T-helper 2 cell treated with Interferon-gamma antibody and Interleukin-4, amounts not matched to agents 100 ng/mL and 5 ng/mL, for 36 hours (primary cell): ENCODE results near the gene FBXO22. TPM values are rescaled to one million over a fixed set of nuclear protein-coding genes. Genes with fewer than 3 reads are reported as not detected.
"Not testable (repeated sequence)": the region's sequence is repeated elsewhere in the genome, so short reads cannot be mapped to it uniquely, and the experiment has no call there.

Experiments
- intact Hi-C: fragments of 100-400 bp; cut with micrococcal nuclease; formaldehyde crosslinking; loops from one replicate; pipeline ENCODE4 v1.15.1; 2023
- total RNA-seq: library from RNA; stranded (reverse); gene quantifications from 2 replicates; pipeline ENCODE4 v1.2.3, GENCODE V29; 2022

Gene FBXO22
- total RNA-seq, 1 donor from 2014 or later = 38.8 TPM

DNA sequence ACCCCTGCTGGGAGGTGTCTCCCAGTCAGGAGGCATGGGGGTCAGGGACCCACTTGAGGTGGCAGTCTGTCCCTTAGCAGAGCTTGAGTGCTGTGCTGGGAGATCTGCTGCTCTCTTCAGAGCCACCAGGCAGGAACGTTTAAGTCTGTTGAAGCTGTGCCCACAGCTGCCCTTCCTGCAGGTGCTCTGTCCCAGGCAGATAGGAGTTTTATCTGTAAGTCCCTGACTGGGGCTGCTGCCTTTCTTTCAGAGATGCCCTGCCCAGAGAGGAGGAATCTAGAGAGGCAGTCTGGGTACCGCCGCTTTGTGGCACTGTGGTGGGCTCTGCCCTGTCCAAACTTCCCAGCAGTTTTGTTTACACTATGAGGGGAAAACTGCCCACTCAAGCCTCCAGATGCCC is 73.1 kb downstream of the FBXO22 start:
- intact Hi-C loops = not testable (repeated sequence)

DNA sequence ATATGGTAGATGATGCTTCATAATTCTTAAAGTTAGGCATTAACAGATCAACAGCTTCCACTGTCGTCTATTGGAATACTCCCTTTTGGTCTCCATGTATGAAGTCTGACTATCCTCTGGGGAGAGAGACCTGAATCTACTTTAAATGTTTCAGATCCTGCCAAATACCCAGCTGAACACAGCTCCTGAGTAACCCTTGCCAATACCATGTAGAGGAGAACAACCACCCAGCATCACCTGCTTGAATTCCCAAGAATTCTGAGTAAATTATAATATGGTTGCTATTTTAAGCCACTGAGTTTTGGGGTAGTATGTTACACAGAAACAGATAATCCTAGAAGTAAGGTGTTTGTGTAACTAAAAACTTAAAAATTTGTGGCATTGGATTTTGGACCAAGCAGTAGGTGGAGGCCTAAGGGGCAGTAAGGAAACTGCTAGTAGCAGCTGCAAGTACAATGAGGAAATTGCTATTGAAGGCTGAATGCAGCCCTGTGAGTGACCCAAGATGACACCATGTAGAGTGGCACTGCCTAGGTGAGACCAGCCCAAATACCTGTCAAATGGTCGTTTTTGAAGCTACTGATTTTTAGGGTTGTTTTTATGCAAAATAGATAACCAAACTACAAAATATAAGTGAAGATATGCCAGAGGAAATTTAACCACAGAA is 77.6 kb downstream of the FBXO22 start:
- intact Hi-C loops = no loop called here

DNA sequence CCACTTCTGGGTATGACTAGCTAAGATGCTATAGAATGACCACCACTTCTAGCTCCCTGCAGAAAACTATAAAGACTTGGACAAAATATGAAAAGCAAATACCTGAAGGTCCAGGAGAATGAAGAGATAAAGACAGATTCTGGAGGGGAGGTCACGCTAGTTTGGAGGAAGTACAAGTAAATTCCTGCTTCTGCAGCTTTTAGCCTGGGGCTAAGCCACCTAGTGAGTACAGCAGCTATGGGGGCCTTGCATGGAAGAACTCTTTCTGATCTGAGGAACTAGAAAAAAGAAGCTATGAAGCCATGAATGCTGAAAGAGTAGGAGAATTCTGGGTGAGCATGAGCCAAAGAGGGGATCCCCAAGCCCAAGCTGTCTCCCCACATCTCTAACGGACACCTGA is 78.8 kb downstream of the FBXO22 start:
- intact Hi-C loops = no loop called here

DNA sequence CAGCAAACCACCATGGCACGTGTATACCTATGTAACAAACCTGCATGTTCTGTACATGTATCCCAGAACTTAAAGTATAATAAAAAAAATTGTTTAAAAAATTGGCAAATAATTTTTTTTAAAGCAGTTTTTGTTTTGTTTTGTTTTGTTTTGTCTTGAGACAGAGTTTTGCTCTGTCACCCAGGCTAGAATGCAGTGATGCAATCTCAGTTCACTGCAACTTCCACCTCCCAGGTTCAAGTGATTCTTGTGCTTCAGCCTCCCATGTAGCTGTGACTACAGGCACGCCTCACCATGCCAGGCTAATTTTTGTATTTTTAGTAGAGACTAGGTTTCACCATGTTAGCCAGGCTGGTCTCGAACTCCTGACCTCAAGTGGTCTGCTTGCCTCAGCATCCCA is 81.0 kb downstream of the FBXO22 start:
- intact Hi-C loops = not testable (repeated sequence)

DNA sequence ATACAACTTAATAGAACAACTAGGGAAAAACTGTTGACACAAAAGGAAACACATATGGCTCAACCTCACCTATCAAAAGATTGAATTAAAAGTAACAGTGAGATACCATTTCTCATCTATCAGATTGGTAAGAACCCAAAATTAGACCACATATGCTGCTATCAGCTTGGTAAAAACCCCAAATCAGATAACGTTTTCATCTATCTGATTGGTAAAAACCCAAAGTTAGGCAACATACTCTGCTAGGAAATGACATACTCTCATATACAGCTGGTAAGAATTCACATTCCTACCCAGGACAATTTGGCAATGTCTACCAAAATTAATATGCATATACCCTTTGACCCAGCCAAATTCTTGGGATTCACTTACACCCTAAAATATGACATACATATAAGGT is 82.3 kb downstream of the FBXO22 start:
- intact Hi-C loops = no loop called here

DNA sequence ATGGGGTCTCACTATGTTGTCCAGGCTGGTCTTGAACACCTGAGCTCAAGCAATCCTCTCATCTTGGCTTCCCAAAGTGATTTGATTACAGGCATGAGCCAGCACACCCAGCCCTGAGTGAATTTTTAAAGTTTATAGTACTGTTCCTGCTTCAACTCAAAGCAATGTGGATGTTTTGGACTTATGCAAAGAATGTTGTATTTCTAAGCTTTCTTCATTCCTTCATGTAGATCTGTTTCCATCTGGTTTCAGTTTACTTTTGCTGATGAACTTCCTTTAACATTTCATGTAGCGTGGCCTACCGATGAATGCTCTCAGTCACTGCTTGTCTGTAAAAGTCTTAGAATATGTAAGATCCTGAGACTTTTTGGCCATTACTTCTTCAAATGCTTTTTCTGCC is 85.4 kb downstream of the FBXO22 start:
- intact Hi-C loops = no loop called here

DNA sequence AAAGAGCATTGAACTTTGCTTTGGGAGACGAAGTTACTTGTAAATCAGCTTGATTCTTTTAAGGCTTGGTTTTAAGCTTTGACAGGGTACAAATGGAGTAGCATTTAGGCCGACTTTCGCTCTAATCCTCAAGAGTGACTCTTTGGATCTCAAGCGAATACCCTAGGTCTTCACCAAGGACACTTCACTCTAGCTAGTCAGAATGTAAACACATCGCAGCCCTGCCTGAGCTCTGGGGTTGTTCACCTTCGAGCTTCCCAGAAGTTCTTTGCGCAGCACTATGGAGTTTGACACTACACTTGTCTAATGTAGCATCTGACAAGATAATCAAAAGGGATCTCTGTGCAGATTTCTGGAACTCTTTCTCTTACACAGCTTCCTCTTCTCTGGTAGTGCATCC is 86.2 kb downstream of the FBXO22 start:
- intact Hi-C loops = no loop called here

Other genes starting within 250 kb of the FBXO22 start
- not detected in 2 replicates for gene CSPG4, start 191.0 kb upstream of the FBXO22 start, total RNA-seq
- gene UBE2Q2, start 60.4 kb upstream of the FBXO22 start, total RNA-seq = 37.0 and 38.9 TPM in 2 replicates
- gene NRG4, start 108.5 kb downstream of the FBXO22 start, total RNA-seq = not detected in 2 replicates
- not detected in 2 replicates for gene TMEM266, start 156.1 kb downstream of the FBXO22 start, total RNA-seq